PC-9 (cell line): ENCODE data around the gene ZP1. TPM values are rescaled to one million over a fixed set of nuclear protein-coding genes. Genes with fewer than 3 reads are reported as not detected.

Experiments used
- BruUV-seq: library from RNA; stranded (reverse); fragments of 400-500 nt; replicated peaks from 2 replicates; lab custom pipeline; 2021; lab: Mats Ljungman, UMichigan
- CTCF ChIA-PET: fragments of 300-600 bp; sonication (Branson Sonifier 250); formaldehyde crosslinking; loops from one replicate; lab custom pipeline; 2022; ENCODE audit warnings: antibody characterized with exemption; lab: Charles Lee
- POLR2A ChIA-PET: fragments of 300-600 bp; sonication (Branson Sonifier 250); formaldehyde crosslinking; loops from one replicate; lab custom pipeline; 2022; ENCODE audit warnings: antibody characterized with exemption; ENCODE audit not compliant: unreplicated experiment; lab: Charles Lee
- DNase-seq, 2 experiments: peaks; one replicate each; pipeline versions ENCODE4 v3.0.0 to v3.0.0-alpha.2; 2015 to 2022; ENCODE audit warnings: mixed read lengths in 1 of 2
- H2AFZ ChIP-seq: fragments of 200-600 bp; sonication (generic); 2 replicates; pipeline ENCODE4 v1.8.1; 2017; ENCODE audit warnings: antibody characterized with exemption
- H3F3A ChIP-seq: fragments of 200-600 bp; sonication (generic); 2 replicates; pipeline ENCODE4 v1.8.1; 2017; ENCODE audit warnings: antibody characterized with exemption, mild to moderate bottlenecking, low read depth; ENCODE audit not compliant: insufficient read depth
- H3K27ac ChIP-seq: fragments of 200-600 bp; sonication (generic); 2 replicates; pipeline ENCODE4 v1.6.1; 2016; ENCODE audit warnings: mixed run types
- H3K27me3 ChIP-seq: fragments of 200-600 bp; sonication (generic); 2 replicates; pipeline ENCODE4 v1.6.1; 2016; ENCODE audit warnings: low read depth, mixed run types; ENCODE audit not compliant: insufficient read depth
- H3K36me3 ChIP-seq: fragments of 200-600 bp; sonication (generic); 2 replicates; pipeline ENCODE4 v1.6.1; 2016; ENCODE audit warnings: low read depth, mixed run types
- H3K4me1 ChIP-seq: fragments of 200-600 bp; sonication (generic); replicated peaks from 2 replicates; pipeline ENCODE4 v1.6.1; 2016; ENCODE audit warnings: mixed run types; ENCODE audit not compliant: insufficient read depth
- H3K4me2 ChIP-seq: fragments of 200-600 bp; sonication (generic); 2 replicates; pipeline ENCODE4 v1.6.1; 2017; ENCODE audit warnings: mixed run types
- H3K4me3 ChIP-seq: fragments of 200-600 bp; sonication (generic); 2 replicates; pipeline ENCODE4 v1.6.1; 2016; ENCODE audit warnings: mixed run types
- H3K79me2 ChIP-seq: fragments of 200-600 bp; sonication (generic); 2 replicates; pipeline ENCODE4 v1.6.1; 2017; ENCODE audit warnings: low read depth, mixed run types
- H3K9me2 ChIP-seq: fragments of 200-600 bp; sonication (generic); 2 replicates; pipeline ENCODE4 v1.8.1; 2017; ENCODE audit warnings: mild to moderate bottlenecking; ENCODE audit not compliant: insufficient read depth
- H3K9me3 ChIP-seq: fragments of 200-600 bp; sonication (generic); 2 replicates; pipeline ENCODE4 v1.8.1; 2016; ENCODE audit warnings: low read depth; ENCODE audit not compliant: insufficient read depth
- H4K20me1 ChIP-seq: fragments of 200-600 bp; sonication (generic); 2 replicates; pipeline ENCODE4 v1.8.1; 2017; ENCODE audit not compliant: insufficient read depth
- CTCF ChIP-seq: fragments of 200-600 bp; sonication (generic); conservative IDR thresholded peaks from 2 replicates; pipeline ENCODE4 v1.6.1; 2017; ENCODE audit warnings: mixed run types, antibody characterized with exemption, mild to moderate bottlenecking, moderate library complexity
- EZH2 ChIP-seq: fragments of 200-600 bp; sonication (generic); IDR thresholded peaks from 2 replicates; pipeline ENCODE4 v1.8.0; 2017; ENCODE audit warnings: antibody characterized with exemption, low read depth
- intact Hi-C: fragments of 100-400 bp; cut with micrococcal nuclease; formaldehyde crosslinking; loops from one replicate; pipeline ENCODE4 v1.10.0; 2022; ENCODE audit not compliant: unreplicated experiment
- total RNA-seq: library from RNA; stranded (reverse); gene quantifications from 2 replicates; pipeline ENCODE4 v1.2.3, GENCODE V29; 2021

The ZP1 gene
- total RNA-seq, 1 experiment from 2014 or later, result not detected

GRCh38 chr11:60923800-60924109, 56.4 kb downstream of the ZP1 start:
- TF ChIP-seq CTCF (no peak), EZH2 (no peak)
- peak overlapping the region; percentile 91 for H3K4me2 ChIP-seq
- CTCF ChIA-PET, result interaction anchor here (0.6 kb wide), 1 partner anchor 24 kb away, joined by 3 read pairs; no protein-coding TSS in a partner anchor
- DNase-seq, result no peak
- POLR2A ChIA-PET, result no interaction called here
- H4K20me1 ChIP-seq, result 0 out of 2 replicates have a peak, but pooled peaks cover 4% of the 10 kb centered on the region
- 0 out of 2 replicates have a peak, but pooled peaks cover 19% of the 10 kb centered on the region for H3K36me3 ChIP-seq
- peaks cover 16% of the 10 kb centered on the region for H3K4me1 ChIP-seq
- peak overlapping the region; percentile 84 for H2AFZ ChIP-seq
- H3K27me3 ChIP-seq, result no peaks in the 10 kb centered on the region
- H3F3A ChIP-seq, result peaks cover 12% of the 10 kb centered on the region; the same call in 1 of the 2 replicates
- H3K79me2 ChIP-seq, result peaks cover 7% of the 10 kb centered on the region
- BruUV-seq, result no TSS peak
- H3K4me3 ChIP-seq, result peak overlapping the region; percentile 74; the same call in 1 of the 2 replicates
- no peaks in the 10 kb centered on the region for H3K9me3 ChIP-seq
- intact Hi-C loops, result loop anchor here (1.0 to 10.0 kb wide), 4 partner anchors 7 to 941 kb away; partner anchors contain the start of gene CD6
- no peaks in the 10 kb centered on the region for H3K9me2 ChIP-seq
- H3K27ac ChIP-seq, result no peak overlapping the region

GRCh38 chr11:60924110-60924905, 57.0 kb downstream of the ZP1 start, which contains the start of gene TMEM132A:
TSS of gene TMEM132A (plus strand) at chr11:60924460. CDS start at chr11:60924634, 174 bp downstream.
- BruUV-seq, result no TSS peak
- H3K79me2 ChIP-seq, result peaks cover 2% of the 10 kb centered on the region
- peaks cover 12% of the 10 kb centered on the region; the same call in 1 of the 2 replicates for H3F3A ChIP-seq
- H3K4me2 ChIP-seq, result peak within 1 kb of the TSS; percentile 91
- 0 out of 2 replicates have a peak, but pooled peaks cover 18% of the 10 kb centered on the region for H3K36me3 ChIP-seq
- no peaks in the 10 kb centered on the region for H3K9me2 ChIP-seq
- H3K4me3 ChIP-seq, result peak within 1 kb of the TSS; percentile 74
- CTCF ChIA-PET, result interaction anchor here (0.6 kb wide), 1 partner anchor 24 kb away, joined by 3 read pairs; no protein-coding TSS in a partner anchor
- peak within 1 kb of the TSS; percentile 84 for H2AFZ ChIP-seq
- peak; percentile 47 to 78 for DNase-seq
- peaks cover 13% of the 10 kb centered on the region for H3K4me1 ChIP-seq
- intact Hi-C loops, result loop anchor here (1.0 to 10.0 kb wide), 4 partner anchors 8 to 940 kb away; partner anchors contain the start of gene CD6
- TF ChIP-seq CTCF (no peak), EZH2 (no peak)
- H3K9me3 ChIP-seq, result no peaks in the 10 kb centered on the region
- no peaks in the 10 kb centered on the region for H3K27me3 ChIP-seq
- H3K27ac ChIP-seq, result no peak within 1 kb of the TSS
- 0 out of 2 replicates have a peak, but pooled peaks cover 3% of the 10 kb centered on the region for H4K20me1 ChIP-seq
- POLR2A ChIA-PET, result no interaction called here

Other genes starting within 250 kb of the ZP1 start
- not detected in 2 replicates for gene MS4A8, start 167.9 kb upstream of the ZP1 start, total RNA-seq
- gene MS4A18, start 142.8 kb upstream of the ZP1 start, total RNA-seq, result not detected in 2 replicates
- not detected in 2 replicates for gene MS4A15, start 110.7 kb upstream of the ZP1 start, total RNA-seq
- gene MS4A10, start 82.2 kb upstream of the ZP1 start, total RNA-seq, result not detected in 2 replicates
- gene CCDC86, start 25.4 kb upstream of the ZP1 start, total RNA-seq, result 34.8 and 35.6 TPM in 2 replicates
- 0.18 TPM in 1 of 2 replicates, not detected in the other for gene PTGDR2, start 11.6 kb upstream of the ZP1 start, total RNA-seq
- gene PRPF19, start 39.0 kb downstream of the ZP1 start, total RNA-seq, result 135 and 160 TPM in 2 replicates
- gene TMEM109, start 46.6 kb downstream of the ZP1 start, total RNA-seq, result 104 and 105 TPM in 2 replicates
- gene TMEM132A, start 56.9 kb downstream of the ZP1 start, total RNA-seq, result 54.4 and 90.3 TPM in 2 replicates
- gene SLC15A3, start 84.6 kb downstream of the ZP1 start, total RNA-seq, result 2.7 and 5.5 TPM in 2 replicates
- gene CD6, start 104.1 kb downstream of the ZP1 start, total RNA-seq, result 0.74 and 3.3 TPM in 2 replicates
- not detected in 2 replicates for gene CD5, start 234.9 kb downstream of the ZP1 start, total RNA-seq